Hematopoietic multipotent progenitor cell treated with erythropoietin and hydrocortisone succinate and interleukin-3 and kit ligand, for 4 days (in vitro differentiated cells): ENCODE data around the gene LMF1.

ENCODE experiments used
- DNase-seq: peaks from one replicate; pipeline ENCODE4 v3.0.0-alpha.2; 2015

Gene LMF1

GRCh38 chr16:984121-984694 is 13.4 kb upstream of the LMF1 start:
- no peak for DNase-seq

GRCh38 chr16:983044-984030 is 12.6 kb upstream of the LMF1 start:
- DNase-seq, result no peak

GRCh38 chr16:982145-983043 is 11.6 kb upstream of the LMF1 start:
- peak; percentile 30 for DNase-seq

- no peak for DNase-seq
Observed at GRCh38 chr16:981695-982144, 10.9 kb upstream of the LMF1 start, which contains the start of gene SOX8. Gene SOX8, plus strand, starts transcription at chr16:981770. Its CDS starts 153 bp downstream, at chr16:981923.

GRCh38 chr16:980595-980854 is 9.7 kb upstream of the LMF1 start:
- no peak for DNase-seq

GRCh38 chr16:979859-980594 is 9.2 kb upstream of the LMF1 start:
- DNase-seq, result no peak

GRCh38 chr16:979147-979546 is 8.4 kb upstream of the LMF1 start:
- DNase-seq, result no peak

- DNase-seq, result no peak
Observed at GRCh38 chr16:978403-978802, 7.6 kb upstream of the LMF1 start.

GRCh38 chr16:977896-978295 is 7.1 kb upstream of the LMF1 start:
- no peak for DNase-seq

- no peak for DNase-seq
Observed at GRCh38 chr16:977081-977701, 6.4 kb upstream of the LMF1 start.

GRCh38 chr16:976389-976931 is 5.7 kb upstream of the LMF1 start:
- DNase-seq, result no peak

- DNase-seq, result no peak
Observed at GRCh38 chr16:975291-975690, 4.5 kb upstream of the LMF1 start.

- no peak for DNase-seq
Observed at GRCh38 chr16:974611-975261, 4.0 kb upstream of the LMF1 start.

- DNase-seq, result no peak
Observed at GRCh38 chr16:974001-974601, 3.3 kb upstream of the LMF1 start.

- no peak for DNase-seq
Observed at GRCh38 chr16:973366-973765, 2.6 kb upstream of the LMF1 start.

- DNase-seq, result no peak
Observed at GRCh38 chr16:972316-973002, 1.7 kb upstream of the LMF1 start.

- DNase-seq, result no peak
Observed at GRCh38 chr16:971981-972315, 1.2 kb upstream of the LMF1 start.

GRCh38 chr16:971582-971905 is 760 bp upstream of the LMF1 start:
- DNase-seq, result no peak

GRCh38 chr16:970386-970765 is 408 bp downstream of the LMF1 start:
- DNase-seq, result no peak

GRCh38 chr16:969508-970385 is 1.0 kb downstream of the LMF1 start:
- peak; percentile 45 for DNase-seq
